ENCODE results near the gene TMEM179.

The TMEM179 gene

GRCh38 chr14:104598039-104598909, 6.3 kb downstream of the TMEM179 start:
- DNase-seq: no peak

- no peak for DNase-seq
These were observed 7.0 kb downstream of the TMEM179 start for GRCh38 chr14:104597576-104597975.

- DNase-seq: no peak
These were observed 7.6 kb downstream of the TMEM179 start for GRCh38 chr14:104596927-104597351.

- no peak for DNase-seq
These were observed 8.1 kb downstream of the TMEM179 start for GRCh38 chr14:104596451-104596918.

- no peak for DNase-seq
These were observed 8.6 kb downstream of the TMEM179 start for GRCh38 chr14:104595911-104596450.

- no peak for DNase-seq
These were observed 9.4 kb downstream of the TMEM179 start for GRCh38 chr14:104595116-104595675.

GRCh38 chr14:104594310-104595046, 10.1 kb downstream of the TMEM179 start:
- no peak for DNase-seq

GRCh38 chr14:104593710-104594136, 10.8 kb downstream of the TMEM179 start:
- no peak for DNase-seq

- no peak for DNase-seq
These were observed 11.3 kb downstream of the TMEM179 start for GRCh38 chr14:104593241-104593701.

- no peak for DNase-seq
These were observed 11.8 kb downstream of the TMEM179 start for GRCh38 chr14:104592785-104593184.

- DNase-seq: no peak
These were observed 12.3 kb downstream of the TMEM179 start for GRCh38 chr14:104592292-104592672.

- no peak for DNase-seq
These were observed 12.9 kb downstream of the TMEM179 start for GRCh38 chr14:104591506-104592291.

GRCh38 chr14:104591031-104591430, 13.5 kb downstream of the TMEM179 start:
- no peak for DNase-seq

- no peak for DNase-seq
These were observed 14.2 kb downstream of the TMEM179 start for GRCh38 chr14:104590240-104590965.

GRCh38 chr14:104589338-104590195, 15.0 kb downstream of the TMEM179 start:
- DNase-seq: no peak

- DNase-seq: no peak
These were observed 16.3 kb downstream of the TMEM179 start for GRCh38 chr14:104588066-104588857.

- DNase-seq: no peak
These were observed 16.9 kb downstream of the TMEM179 start for GRCh38 chr14:104587641-104588040.

GRCh38 chr14:104586832-104587620, 17.5 kb downstream of the TMEM179 start:
- DNase-seq: no peak
